Activated naive CD8-positive, alpha-beta T cell treated with anti-CD3 and anti-CD28 coated beads, Interleukin-2, amount 10 ng/mL, durations not matched to agents 7 days and 5 days (primary cell): Measurements from ENCODE around the gene FKBP10. TPM values are rescaled to one million over a fixed set of nuclear protein-coding genes. Genes with fewer than 3 reads are reported as not detected.
"Not testable (repeated sequence)": the region's sequence is repeated elsewhere in the genome, so short reads cannot be mapped to it uniquely, and the experiment has no call there.

Experiments used
- ATAC-seq: fragments of 150-1000 bp; cut with Tn5 transposase; one replicate; pipeline ENCODE4 v1.10.0; 2021; ENCODE audit warnings: low read depth, moderate library complexity
- POLR2A ChIA-PET: fragments of 350-600 bp; sonication (Branson Sonifier 250); formaldehyde crosslinking; loops from one replicate; lab custom pipeline; 2021; ENCODE audit warnings: antibody characterized with exemption; lab: Charles Lee
- DNase-seq: peaks from one replicate; pipeline ENCODE4 v3.0.0; 2021
- H3K27ac Mint-ChIP-seq: one replicate; pipeline ENCODE4 v1.8.0; 2022; ENCODE audit warnings: mild to moderate bottlenecking, mixed read lengths
- H3K27me3 Mint-ChIP-seq: one replicate; pipeline ENCODE4 v1.8.0; 2022; ENCODE audit warnings: mild to moderate bottlenecking, moderate library complexity, mixed read lengths
- H3K36me3 Mint-ChIP-seq: one replicate; pipeline ENCODE4 v1.8.0; 2021; ENCODE audit warnings: mild to moderate bottlenecking, mixed read lengths
- H3K4me1 Mint-ChIP-seq: one replicate; pipeline ENCODE4 v1.8.0; 2021; ENCODE audit warnings: mixed read lengths
- H3K4me3 Mint-ChIP-seq: one replicate; pipeline ENCODE4 v1.8.0; 2022; ENCODE audit warnings: mild to moderate bottlenecking, moderate library complexity, mixed read lengths
- H3K9me3 Mint-ChIP-seq: one replicate; pipeline ENCODE4 v1.8.0; 2021; ENCODE audit warnings: mixed read lengths
- total RNA-seq, 2 experiments: library from RNA; stranded (reverse); gene quantifications; one replicate each; pipeline ENCODE4 v1.2.3, GENCODE V29; 2021

Gene FKBP10
- total RNA-seq, 2 experiments from 2014 or later, result 0.53 to 0.94 TPM

DNA sequence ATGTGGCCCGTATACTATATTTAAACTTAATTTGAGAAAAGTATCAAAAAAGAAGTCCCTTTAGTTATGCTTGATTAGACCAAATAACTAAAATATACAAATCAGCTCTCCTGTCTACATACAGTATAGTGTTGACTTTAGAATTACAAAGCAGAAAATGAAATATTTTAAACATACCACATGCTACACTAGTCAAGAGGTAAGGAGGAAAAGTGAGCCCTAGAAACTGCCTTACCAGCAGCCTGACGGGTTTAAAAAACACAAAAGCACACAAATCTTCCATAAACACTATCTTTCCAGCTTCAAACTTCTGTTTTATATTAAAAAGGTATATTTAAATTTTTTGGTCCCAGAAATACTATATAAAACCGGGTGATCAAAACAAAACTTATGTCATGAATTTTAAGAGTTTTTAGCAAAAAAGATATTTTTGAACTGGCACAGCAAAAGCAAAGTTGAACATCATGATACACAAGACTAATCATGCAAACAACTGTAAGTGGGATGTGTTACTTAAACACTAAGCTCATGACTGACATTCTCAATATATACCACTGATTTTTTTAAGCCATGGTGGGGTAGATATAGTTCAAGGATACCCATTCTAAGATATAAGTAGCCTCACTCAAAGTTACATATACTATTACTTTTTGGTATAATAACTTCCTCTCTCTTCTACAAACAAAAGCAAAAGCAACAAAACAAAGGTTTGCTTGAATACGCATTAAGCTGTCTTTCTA lies 36.6 kb downstream of the FKBP10 start:
- POLR2A ChIA-PET, result no interaction called here
- no peak for ATAC-seq
- Mint-ChIP-seq H3K36me3 (peaks cover 11% of the 10 kb centered on the region), H3K9me3 (no peaks in the 10 kb centered on the region), H3K27me3 (no peaks in the 10 kb centered on the region), H3K4me3 (no peak overlapping the region), H3K27ac (no peak overlapping the region), H3K4me1 (peaks cover 4% of the 10 kb centered on the region)
- no peak for DNase-seq

DNA sequence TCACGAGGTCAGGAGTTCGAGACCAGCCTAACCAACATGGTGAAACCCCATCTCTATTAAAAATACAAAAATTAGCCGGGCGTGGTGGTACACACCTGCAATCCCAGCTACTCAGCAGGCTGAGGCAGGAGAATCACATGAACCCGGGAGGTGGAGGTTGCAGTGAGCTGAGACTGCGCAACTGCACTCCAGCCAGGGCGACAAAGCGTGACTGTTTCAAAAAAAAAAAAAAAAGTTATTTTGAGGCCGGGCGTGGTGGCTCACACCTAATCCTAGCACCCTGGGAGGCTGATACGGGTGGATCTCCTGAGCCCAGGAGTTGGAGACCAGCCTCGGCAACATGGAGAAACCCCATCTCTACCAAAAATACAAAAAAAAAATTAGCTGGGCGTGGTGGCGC lies 38.6 kb downstream of the FKBP10 start:
- ATAC-seq, H3K27me3 Mint-ChIP-seq, POLR2A ChIA-PET, H3K4me3 Mint-ChIP-seq, H3K4me1 Mint-ChIP-seq, DNase-seq, H3K9me3 Mint-ChIP-seq, H3K27ac Mint-ChIP-seq: not testable (repeated sequence)
- peaks cover 13% of the 10 kb centered on the region for H3K36me3 Mint-ChIP-seq

DNA sequence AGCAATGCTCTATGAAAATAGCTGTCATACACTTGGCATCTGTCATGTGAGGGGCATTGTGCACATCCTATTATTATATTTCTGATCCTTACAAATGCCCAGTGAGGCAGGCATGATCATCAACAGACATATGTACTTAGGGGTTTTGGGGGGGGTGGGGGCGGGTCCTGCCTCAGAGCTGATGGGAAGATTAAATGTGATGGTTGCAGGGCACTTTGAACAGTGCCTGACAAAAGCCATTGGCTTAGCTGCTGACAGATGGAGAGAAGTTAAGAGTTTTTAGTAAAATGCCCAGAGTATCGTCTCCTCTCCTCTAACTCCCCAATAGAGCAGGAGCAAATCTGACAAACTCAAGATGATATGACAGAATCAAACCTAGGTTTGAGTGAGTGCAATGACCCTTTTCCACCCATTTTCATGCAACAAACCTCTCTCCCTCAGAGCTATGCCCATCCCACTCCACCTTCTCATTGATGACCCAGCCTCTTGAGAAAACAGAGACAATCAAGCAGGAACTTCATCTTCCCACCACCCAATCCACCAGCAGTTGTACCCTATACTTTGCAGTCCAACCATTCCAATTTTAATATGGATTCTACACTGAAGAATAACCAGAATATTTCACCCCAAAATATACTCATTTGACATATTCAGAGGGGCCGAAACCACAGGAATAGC lies 47.6 kb downstream of the FKBP10 start:
- no peak overlapping the region for H3K4me3 Mint-ChIP-seq

DNA sequence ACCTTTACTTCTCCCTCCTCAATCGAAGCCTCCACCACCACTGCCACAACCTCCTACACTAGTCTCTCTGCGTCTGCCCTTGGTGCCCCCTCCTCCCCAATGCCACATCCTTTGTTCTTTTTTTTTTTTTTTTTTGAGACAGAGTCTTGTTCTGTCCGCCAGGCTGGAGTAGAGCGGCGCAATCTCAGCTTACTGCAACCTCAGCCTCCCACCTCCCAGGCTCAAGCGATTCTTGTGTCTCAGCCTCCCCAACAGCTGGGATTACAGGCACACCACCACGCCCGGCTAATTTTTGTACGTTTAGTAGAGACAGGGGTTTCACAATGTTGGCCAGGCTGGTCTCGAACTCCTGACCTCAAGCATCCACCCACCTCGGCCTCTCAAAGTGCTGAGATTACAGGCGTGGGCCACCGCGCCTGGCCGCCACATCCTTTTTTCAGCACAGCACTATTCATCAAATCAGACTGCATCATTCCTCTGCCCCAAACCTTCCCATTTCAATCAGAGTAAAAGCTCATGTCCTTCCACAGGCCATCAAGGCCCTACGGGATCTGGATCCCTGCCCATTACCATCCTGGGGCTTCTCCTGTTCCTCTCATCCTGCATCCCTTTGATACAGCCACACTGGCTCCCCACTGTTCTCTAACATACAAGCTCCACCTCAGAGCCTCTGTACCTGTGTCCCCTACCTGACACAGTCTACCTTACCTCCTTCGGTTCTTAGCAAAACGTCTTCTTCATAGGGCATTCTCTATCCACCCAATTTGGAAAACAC lies 50.5 kb downstream of the FKBP10 start:
- H3K27me3 Mint-ChIP-seq, result no peaks in the 10 kb centered on the region
- peak; percentile 18 for ATAC-seq
- peaks cover 8% of the 10 kb centered on the region for H3K36me3 Mint-ChIP-seq
- H3K9me3 Mint-ChIP-seq, result no peaks in the 10 kb centered on the region
- H3K27ac Mint-ChIP-seq, result no peak overlapping the region
- H3K4me3 Mint-ChIP-seq, result no peak overlapping the region
- peaks cover 13% of the 10 kb centered on the region for H3K4me1 Mint-ChIP-seq
- peak; percentile 38 for DNase-seq
- POLR2A ChIA-PET, result interaction anchor here (0.6 to 0.7 kb wide), 2 partner anchors 67 to 1798 kb away, joined by 3 to 4 read pairs; partner anchors contain the start of gene ODAD4

More for the DNA sequence above, 47.6 kb downstream of the FKBP10 start:
- Mint-ChIP-seq H3K27ac (no peak overlapping the region), H3K36me3 (peaks cover 2% of the 10 kb centered on the region), H3K4me1 (peaks cover 6% of the 10 kb centered on the region), H3K27me3 (no peaks in the 10 kb centered on the region), H3K9me3 (no peaks in the 10 kb centered on the region)
- ATAC-seq, result no peak
- no peak for DNase-seq
- POLR2A ChIA-PET, result no interaction called here

DNA sequence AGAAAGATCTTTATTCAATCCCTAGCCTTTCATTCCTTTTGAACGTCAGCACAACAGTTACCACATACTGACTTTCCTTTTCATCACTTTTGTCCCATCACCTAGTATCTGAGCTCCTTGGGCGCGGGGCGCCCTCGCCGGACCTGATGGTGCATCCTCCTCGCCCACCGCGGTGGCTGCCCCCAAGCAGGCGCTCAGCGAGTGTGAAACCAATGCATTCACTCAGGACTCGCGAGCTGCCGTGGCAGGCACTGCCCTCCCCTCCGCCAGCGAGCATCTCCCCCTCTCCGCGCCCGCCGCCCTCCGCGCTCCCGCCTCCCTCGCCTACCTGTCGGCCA lies 51.7 kb downstream of the FKBP10 start:
- Mint-ChIP-seq H3K27me3 (no peaks in the 10 kb centered on the region), H3K9me3 (no peaks in the 10 kb centered on the region), H3K36me3 (peaks cover 14% of the 10 kb centered on the region), H3K4me1 (peaks cover 21% of the 10 kb centered on the region), H3K27ac (no peak overlapping the region), H3K4me3 (no peak overlapping the region)
- no peak for ATAC-seq
- POLR2A ChIA-PET, result interaction anchor here (0.6 to 1.8 kb wide), 15 partner anchors 9 to 201 kb away, joined by 3 to 7 read pairs (median 3); partner anchors contain the start of genes CNP, DNAJC7, EIF1 and P3H4
- no peak for DNase-seq

DNA sequence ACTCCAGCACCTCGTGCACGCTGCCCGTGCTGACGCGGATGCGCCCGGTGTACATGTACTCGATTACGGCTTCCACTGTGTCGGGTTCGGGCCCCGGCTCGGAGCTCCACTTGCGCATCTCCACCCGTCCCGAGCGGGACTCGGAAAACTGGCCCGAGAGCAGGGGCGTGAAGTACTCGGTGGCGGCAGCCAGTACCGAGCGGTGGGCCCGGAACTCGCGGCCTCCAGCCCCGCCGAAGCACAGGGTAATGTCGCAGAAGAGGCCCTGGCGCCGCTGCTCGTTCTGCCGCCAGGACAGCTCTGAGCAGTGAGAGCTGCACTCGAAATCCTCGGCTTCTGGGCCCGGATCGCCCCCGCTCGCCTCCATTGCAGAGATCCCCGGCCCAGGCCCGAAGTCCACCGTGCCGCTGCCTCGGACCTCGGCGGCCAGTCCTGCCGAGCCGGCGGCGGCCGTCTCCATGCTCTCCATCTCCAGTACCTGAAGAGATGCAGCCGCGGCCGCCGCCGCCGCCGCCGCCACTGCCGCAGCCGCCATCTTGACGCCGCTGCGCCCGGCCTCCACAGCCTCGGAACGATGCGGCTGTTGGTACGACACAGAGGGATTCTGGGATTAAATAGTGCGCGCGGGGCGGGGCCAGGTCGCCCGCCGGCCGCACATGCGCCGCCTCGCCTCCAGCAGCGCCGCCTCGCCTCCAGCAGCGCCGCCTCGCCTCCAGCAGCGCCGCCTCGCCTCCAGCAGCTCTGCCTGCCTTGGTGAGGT lies 52.2 kb downstream of the FKBP10 start, which contains the start of gene KLHL11:
TSS of gene KLHL11 (minus strand) at position 588 of the 760 bp plus-strand sequence. CDS start at position 535, 53 bp downstream.
- DNase-seq (peak; percentile 91), ATAC-seq (peak; percentile 91)
- Mint-ChIP-seq H3K4me1 (peaks cover 22% of the 10 kb centered on the region), H3K27me3 (no peaks in the 10 kb centered on the region), H3K36me3 (peaks cover 14% of the 10 kb centered on the region), H3K27ac (peak within 1 kb of the TSS; percentile 86), H3K4me3 (no peak within 1 kb of the TSS), H3K9me3 (no peaks in the 10 kb centered on the region)
- POLR2A ChIA-PET, result interaction anchor here (0.6 to 1.8 kb wide), 16 partner anchors 9 to 200 kb away, joined by 3 to 7 read pairs (median 4); partner anchors contain the start of genes DNAJC7, EIF1 and P3H4

DNA sequence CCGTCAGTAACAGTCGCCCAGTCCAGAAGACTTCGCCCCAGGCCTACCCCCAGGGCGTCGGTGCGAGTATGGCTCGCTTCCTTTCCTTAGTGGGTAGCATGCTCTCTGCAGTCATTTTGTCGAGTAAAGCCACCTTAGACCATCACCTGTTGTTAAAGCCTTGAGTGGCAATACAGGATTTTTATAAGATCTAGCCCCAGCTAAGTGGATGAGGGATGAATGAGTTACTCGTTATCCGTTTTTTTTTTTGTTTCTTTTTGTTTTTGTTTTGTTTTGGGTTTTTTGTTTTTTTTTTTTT lies 52.7 kb downstream of the FKBP10 start:
- H3K4me1 Mint-ChIP-seq, result peaks cover 22% of the 10 kb centered on the region
- H3K27me3 Mint-ChIP-seq, result no peaks in the 10 kb centered on the region
- H3K4me3 Mint-ChIP-seq, result no peak overlapping the region
- no peaks in the 10 kb centered on the region for H3K9me3 Mint-ChIP-seq
- peaks cover 14% of the 10 kb centered on the region for H3K36me3 Mint-ChIP-seq
- H3K27ac Mint-ChIP-seq, result peak overlapping the region; percentile 86
- ATAC-seq (no peak), DNase-seq (no peak)
- POLR2A ChIA-PET, result interaction anchor here (0.6 to 1.8 kb wide), 14 partner anchors 8 to 200 kb away, joined by 3 to 7 read pairs (median 4); partner anchors contain the start of genes DNAJC7, EIF1 and P3H4

DNA sequence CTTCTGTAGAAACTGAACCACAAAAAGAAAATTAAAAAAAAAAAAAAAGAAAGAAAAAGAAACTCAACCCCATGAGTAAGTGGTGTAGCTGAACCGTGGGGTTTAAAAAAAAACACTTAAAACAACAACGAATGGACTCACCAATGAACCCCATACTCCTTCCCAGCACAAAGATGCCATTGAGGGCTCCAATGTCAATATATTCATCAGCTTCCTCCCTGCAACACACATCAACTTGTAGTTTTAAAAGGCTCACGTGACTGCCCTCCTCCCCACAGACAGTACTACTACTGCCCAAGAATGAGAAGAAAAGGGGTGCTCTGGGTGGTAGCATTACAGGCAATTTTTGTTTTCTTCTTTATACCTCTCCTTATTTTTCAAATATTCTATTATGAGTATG lies 55.8 kb downstream of the FKBP10 start:
- ATAC-seq (no peak), DNase-seq (no peak)
- H3K27me3 Mint-ChIP-seq, result no peaks in the 10 kb centered on the region
- H3K4me1 Mint-ChIP-seq, result peaks cover 17% of the 10 kb centered on the region
- POLR2A ChIA-PET, result no interaction called here
- no peak overlapping the region for H3K4me3 Mint-ChIP-seq
- peak overlapping the region; percentile 50 for H3K27ac Mint-ChIP-seq
- H3K9me3 Mint-ChIP-seq, result no peaks in the 10 kb centered on the region
- peaks cover 28% of the 10 kb centered on the region for H3K36me3 Mint-ChIP-seq

DNA sequence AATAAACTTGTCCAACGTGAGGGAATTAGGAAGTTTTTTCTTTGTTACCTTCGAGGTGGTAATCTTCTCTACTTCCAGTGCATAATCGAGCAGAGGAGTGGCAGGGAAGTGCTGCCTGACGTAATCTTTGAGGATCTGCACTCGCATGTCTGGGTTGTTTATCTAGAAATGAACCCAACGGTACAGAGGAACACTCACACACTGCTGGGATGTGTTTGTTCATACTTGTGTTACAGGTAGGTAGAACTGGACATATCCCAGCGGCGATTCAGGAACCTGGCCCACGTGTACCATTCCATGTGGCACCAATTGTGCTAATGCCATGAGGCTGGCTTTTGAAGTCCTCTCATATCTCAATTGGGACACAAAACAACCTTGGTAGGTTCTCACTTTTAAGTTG lies 56.6 kb downstream of the FKBP10 start:
- H3K9me3 Mint-ChIP-seq, result no peaks in the 10 kb centered on the region
- DNase-seq (no peak), ATAC-seq (no peak)
- no peak overlapping the region for H3K4me3 Mint-ChIP-seq
- peaks cover 17% of the 10 kb centered on the region for H3K4me1 Mint-ChIP-seq
- no peak overlapping the region for H3K27ac Mint-ChIP-seq
- POLR2A ChIA-PET, result no interaction called here
- H3K36me3 Mint-ChIP-seq, result peaks cover 28% of the 10 kb centered on the region
- H3K27me3 Mint-ChIP-seq, result no peaks in the 10 kb centered on the region

DNA sequence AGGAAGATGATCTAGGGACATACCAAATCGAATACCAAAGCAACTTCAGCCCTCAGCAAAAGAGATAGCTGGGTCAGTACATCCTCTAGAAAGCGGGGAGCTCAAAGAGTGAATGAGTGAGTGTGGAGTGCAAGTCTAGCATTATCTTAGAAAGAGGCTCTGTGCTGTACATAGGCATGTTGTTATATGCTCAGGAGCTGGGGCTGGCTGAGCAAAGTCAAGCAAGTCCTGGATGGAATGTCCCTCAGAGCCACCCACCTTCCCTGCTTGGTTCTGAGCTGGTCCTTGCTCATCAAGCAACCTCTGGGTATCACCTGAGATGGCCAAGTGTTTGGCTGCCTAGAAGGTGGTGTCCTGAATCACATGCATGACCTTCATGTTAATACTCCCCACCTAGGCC lies 57.3 kb downstream of the FKBP10 start:
- DNase-seq, result no peak
- no peak for ATAC-seq
- peaks cover 31% of the 10 kb centered on the region for H3K36me3 Mint-ChIP-seq
- H3K27ac Mint-ChIP-seq, result peak overlapping the region; percentile 34
- H3K4me3 Mint-ChIP-seq, result no peak overlapping the region
- H3K4me1 Mint-ChIP-seq, result peaks cover 17% of the 10 kb centered on the region
- no peaks in the 10 kb centered on the region for H3K9me3 Mint-ChIP-seq
- no peaks in the 10 kb centered on the region for H3K27me3 Mint-ChIP-seq
- POLR2A ChIA-PET, result no interaction called here

DNA sequence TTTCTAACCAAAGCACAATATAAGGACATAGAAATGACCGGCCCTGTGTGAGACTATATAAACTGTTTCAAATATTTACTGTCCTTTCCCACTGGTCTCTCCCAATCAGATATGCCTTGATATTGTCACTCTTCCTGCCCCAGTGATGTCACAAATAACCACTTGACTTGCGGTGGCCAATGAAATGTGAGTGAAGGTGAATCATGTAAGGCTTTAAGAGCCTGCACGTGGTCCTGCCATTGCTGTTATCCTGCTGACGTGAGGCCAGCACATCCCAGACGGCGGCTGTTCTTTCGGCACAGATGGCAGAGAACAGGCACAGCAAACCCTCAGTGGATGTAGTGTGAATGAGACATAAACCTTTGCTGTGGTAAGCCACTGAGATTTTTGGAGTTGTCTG lies 57.8 kb downstream of the FKBP10 start:
- Mint-ChIP-seq H3K27me3 (no peaks in the 10 kb centered on the region), H3K27ac (peak overlapping the region; percentile 3), H3K36me3 (peaks cover 31% of the 10 kb centered on the region), H3K4me1 (peaks cover 15% of the 10 kb centered on the region), H3K9me3 (no peaks in the 10 kb centered on the region), H3K4me3 (no peak overlapping the region)
- POLR2A ChIA-PET, result no interaction called here
- ATAC-seq (no peak), DNase-seq (no peak)

DNA sequence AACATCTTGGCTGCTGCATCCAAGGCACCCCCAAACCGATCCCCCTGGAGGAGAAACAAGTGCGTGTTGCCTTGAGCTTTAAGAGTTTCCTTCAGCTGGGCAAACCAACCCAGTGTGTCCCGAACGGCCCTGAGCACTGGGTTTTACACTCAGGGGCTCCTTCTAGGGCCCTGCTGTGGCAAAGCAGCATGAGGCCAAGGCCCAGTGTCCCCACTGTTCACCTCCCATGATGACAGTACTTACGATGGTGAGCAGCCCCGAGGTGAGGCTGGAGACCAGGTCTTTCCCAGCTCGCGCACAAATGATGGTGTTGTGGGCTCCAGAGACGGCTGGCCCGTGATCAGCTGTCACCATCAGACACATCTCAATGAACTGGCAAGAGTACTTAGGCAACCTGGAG lies 59.0 kb downstream of the FKBP10 start:
- DNase-seq (no peak), ATAC-seq (no peak)
- POLR2A ChIA-PET, result interaction anchor here (1.1 kb wide), 1 partner anchor 9 kb away, joined by 3 read pairs; no protein-coding TSS in a partner anchor
- no peaks in the 10 kb centered on the region for H3K27me3 Mint-ChIP-seq
- H3K9me3 Mint-ChIP-seq, result no peaks in the 10 kb centered on the region
- peaks cover 31% of the 10 kb centered on the region for H3K36me3 Mint-ChIP-seq
- peaks cover 14% of the 10 kb centered on the region for H3K4me1 Mint-ChIP-seq
- no peak overlapping the region for H3K27ac Mint-ChIP-seq
- H3K4me3 Mint-ChIP-seq, result no peak overlapping the region
